NCI-H146 (cell line): ENCODE results near the gene SLC17A5.
"Not testable (repeated sequence)": the region's sequence is repeated elsewhere in the genome, so short reads cannot be mapped to it uniquely, and the experiment has no call there.

Experiments
- DNase-seq: peaks from one replicate; lab custom pipeline; 2025; lab: John Stamatoyannopoulos, UW

The SLC17A5 gene

GRCh38 chr6:73653571-73654424 lies at the start of gene SLC17A5:
Gene SLC17A5, minus strand, starts transcription at chr6:73653992. Its CDS starts 106 bp downstream, at chr6:73653886.
- peak; percentile 96 for DNase-seq

GRCh38 chr6:73703466-73703865 lies 49.7 kb upstream of the SLC17A5 start:
- no peak for DNase-seq

- no peak for DNase-seq
Measured at GRCh38 chr6:73702444-73702843, 48.7 kb upstream of the SLC17A5 start.

GRCh38 chr6:73699676-73700459 lies 46.1 kb upstream of the SLC17A5 start:
- no peak for DNase-seq

GRCh38 chr6:73696966-73697655 lies 43.3 kb upstream of the SLC17A5 start:
- no peak for DNase-seq

GRCh38 chr6:73695619-73696421 lies 42.0 kb upstream of the SLC17A5 start, which contains the start of gene CD109:
Gene CD109, plus strand, starts transcription at chr6:73696203. Its CDS starts 13 bp downstream, at chr6:73696216.
- DNase-seq, result peak; percentile 42

- DNase-seq, result no peak
Measured at GRCh38 chr6:73694711-73695411, 41.1 kb upstream of the SLC17A5 start.

- no peak for DNase-seq
Measured at GRCh38 chr6:73691512-73691911, 37.7 kb upstream of the SLC17A5 start.

GRCh38 chr6:73690056-73690455 lies 36.3 kb upstream of the SLC17A5 start:
- no peak for DNase-seq

GRCh38 chr6:73688351-73688750 lies 34.6 kb upstream of the SLC17A5 start:
- DNase-seq, result no peak

- DNase-seq, result not testable (repeated sequence)
Measured at GRCh38 chr6:73683574-73683973, 29.8 kb upstream of the SLC17A5 start.

- no peak for DNase-seq
Measured at GRCh38 chr6:73680289-73680918, 26.6 kb upstream of the SLC17A5 start.

- not testable (repeated sequence) for DNase-seq
Measured at GRCh38 chr6:73679846-73680245, 26.1 kb upstream of the SLC17A5 start.

- no peak for DNase-seq
Measured at GRCh38 chr6:73679009-73679408, 25.2 kb upstream of the SLC17A5 start.

GRCh38 chr6:73675466-73676098 lies 21.8 kb upstream of the SLC17A5 start:
- peak; percentile 69 for DNase-seq

GRCh38 chr6:73671911-73672685 lies 18.3 kb upstream of the SLC17A5 start:
- no peak for DNase-seq

- DNase-seq, result no peak
Measured at GRCh38 chr6:73669005-73669404, 15.2 kb upstream of the SLC17A5 start.

- no peak for DNase-seq
Measured at GRCh38 chr6:73667798-73668197, 14.0 kb upstream of the SLC17A5 start.

GRCh38 chr6:73666393-73666792 lies 12.6 kb upstream of the SLC17A5 start:
- no peak for DNase-seq
